ENCODE results near the gene ZNF610.

Gene ZNF610

DNA sequence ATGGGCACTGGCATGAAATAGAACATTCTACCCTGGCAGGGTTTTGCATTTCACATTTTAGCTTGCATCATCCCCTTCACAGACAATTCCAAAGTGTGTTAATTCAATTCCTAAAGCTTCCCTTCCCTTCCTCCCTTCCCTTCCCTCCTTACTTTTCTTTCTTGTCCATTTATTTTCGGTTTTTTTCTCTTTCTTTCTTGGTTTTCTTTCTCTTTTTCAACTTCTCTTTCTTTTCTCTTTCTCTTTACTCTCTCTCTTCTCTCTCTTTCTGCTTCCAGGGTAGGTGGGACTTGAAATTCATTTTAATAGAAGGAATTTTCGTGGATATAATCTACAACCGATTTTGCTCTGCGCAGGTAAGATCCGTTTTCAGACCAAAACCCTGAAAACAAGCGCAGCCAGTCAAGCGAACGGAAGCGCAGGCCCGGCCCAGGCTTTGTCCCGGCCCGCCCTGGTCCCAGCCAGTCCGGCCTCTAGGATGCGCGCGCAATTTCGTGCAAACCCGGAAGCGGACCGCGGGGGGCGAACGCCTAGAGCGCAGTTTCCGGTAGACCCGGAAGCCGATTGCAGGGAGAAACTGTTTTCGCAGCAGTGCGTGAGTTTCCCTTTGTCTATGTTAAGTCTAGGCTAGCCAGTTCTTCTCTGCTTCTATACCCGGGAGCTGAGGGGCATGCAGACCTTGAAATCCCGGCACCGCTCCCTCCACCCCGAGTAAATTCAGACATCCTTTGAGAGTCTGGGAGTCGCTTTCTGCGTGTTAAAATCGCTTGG, 61.5 kb downstream of the ZNF610 start, which contains the start of gene ZNF528:
ZNF528 (plus strand) TSS at position 540 of the 771 bp plus-strand sequence. CDS start 4,165 bp downstream, outside the sequence.
- H3K4me3 ChIP-seq (ENCODE audit: low read depth, low read length) = peak within 1 kb of the TSS; percentile 62
- TF ChIP-seq, protein P1, sequence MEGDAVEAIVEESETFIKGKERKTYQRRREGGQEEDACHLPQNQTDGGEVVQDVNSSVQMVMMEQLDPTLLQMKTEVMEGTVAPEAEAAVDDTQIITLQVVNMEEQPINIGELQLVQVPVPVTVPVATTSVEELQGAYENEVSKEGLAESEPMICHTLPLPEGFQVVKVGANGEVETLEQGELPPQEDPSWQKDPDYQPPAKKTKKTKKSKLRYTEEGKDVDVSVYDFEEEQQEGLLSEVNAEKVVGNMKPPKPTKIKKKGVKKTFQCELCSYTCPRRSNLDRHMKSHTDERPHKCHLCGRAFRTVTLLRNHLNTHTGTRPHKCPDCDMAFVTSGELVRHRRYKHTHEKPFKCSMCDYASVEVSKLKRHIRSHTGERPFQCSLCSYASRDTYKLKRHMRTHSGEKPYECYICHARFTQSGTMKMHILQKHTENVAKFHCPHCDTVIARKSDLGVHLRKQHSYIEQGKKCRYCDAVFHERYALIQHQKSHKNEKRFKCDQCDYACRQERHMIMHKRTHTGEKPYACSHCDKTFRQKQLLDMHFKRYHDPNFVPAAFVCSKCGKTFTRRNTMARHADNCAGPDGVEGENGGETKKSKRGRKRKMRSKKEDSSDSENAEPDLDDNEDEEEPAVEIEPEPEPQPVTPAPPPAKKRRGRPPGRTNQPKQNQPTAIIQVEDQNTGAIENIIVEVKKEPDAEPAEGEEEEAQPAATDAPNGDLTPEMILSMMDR (IDR thresholded peaks at IDR 0.05; ENCODE audit: insufficient read depth, low read depth, low read length, missing control alignments) = no peak
- DNase-seq (ENCODE audit: low read depth) = peak; percentile 93

DNA sequence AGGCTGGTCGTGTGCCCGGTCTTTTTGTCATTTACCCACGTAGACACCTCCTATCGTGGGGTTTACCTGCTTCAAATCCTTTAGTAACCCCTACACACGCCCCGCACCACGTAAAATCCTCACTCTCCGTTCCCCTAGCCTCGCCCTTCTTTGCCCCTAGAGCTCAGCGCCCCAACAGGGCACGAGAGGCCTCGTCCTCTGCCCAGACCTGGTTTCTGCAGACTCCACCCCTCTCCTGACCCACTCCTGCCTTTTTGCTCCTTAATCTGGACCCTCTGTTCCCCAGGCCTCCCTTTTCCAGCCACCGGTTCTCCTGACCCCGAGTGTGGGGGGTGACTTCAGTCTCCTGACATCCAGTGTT, 62.0 kb downstream of the ZNF610 start:
- H3K4me3 ChIP-seq (ENCODE audit: low read depth, low read length) = peak overlapping the region; percentile 62
- TF ChIP-seq, protein P1 (IDR thresholded peaks at IDR 0.05; ENCODE audit: insufficient read depth, low read depth, low read length, missing control alignments) = no peak
- no peak for DNase-seq (ENCODE audit: low read depth)

GRCh38 chr19:52410276-52410675, 74.2 kb downstream of the ZNF610 start:
- TF ChIP-seq, protein P1 (IDR thresholded peaks at IDR 0.05; ENCODE audit: insufficient read depth, low read depth, low read length, missing control alignments) = no peak
- no peak overlapping the region for H3K4me3 ChIP-seq (ENCODE audit: low read depth, low read length)
- no peak for DNase-seq (ENCODE audit: low read depth)

DNA sequence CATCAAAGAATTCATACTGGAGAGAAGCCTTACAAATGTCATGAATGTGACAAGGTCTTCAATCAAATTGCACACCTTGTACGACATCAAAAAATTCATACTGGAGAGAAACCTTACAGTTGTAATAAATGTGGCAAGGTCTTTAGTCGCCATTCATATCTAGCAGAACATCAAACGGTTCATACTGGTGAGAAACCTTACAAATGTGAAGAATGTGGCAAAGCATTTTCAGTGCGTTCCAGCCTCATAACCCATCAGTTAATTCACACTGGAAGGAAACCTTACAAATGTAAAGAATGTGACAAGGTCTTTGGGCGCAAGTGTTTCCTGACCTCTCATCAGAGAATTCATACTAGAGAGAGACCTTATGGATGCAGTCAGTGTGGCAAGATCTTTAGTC, 79.7 kb downstream of the ZNF610 start:
- TF ChIP-seq, protein P1 (IDR thresholded peaks at IDR 0.05; ENCODE audit: insufficient read depth, low read depth, low read length, missing control alignments) = no peak
- DNase-seq (ENCODE audit: low read depth) = no peak
- H3K4me3 ChIP-seq (ENCODE audit: low read depth, low read length) = no peak overlapping the region
